HG03108 (cell line): ENCODE measurements around the gene TSPAN14.
"Not testable (repeated sequence)": the region's sequence is repeated elsewhere in the genome, so short reads cannot be mapped to it uniquely, and the experiment has no call there.

ENCODE experiments used
- ATAC-seq: cut with Tn5 transposase; IDR thresholded peaks from one replicate; pipeline ENCODE4 v1.9.1; 2021; ENCODE audit warnings: moderate library complexity; ENCODE audit not compliant: unreplicated experiment

Gene TSPAN14

DNA sequence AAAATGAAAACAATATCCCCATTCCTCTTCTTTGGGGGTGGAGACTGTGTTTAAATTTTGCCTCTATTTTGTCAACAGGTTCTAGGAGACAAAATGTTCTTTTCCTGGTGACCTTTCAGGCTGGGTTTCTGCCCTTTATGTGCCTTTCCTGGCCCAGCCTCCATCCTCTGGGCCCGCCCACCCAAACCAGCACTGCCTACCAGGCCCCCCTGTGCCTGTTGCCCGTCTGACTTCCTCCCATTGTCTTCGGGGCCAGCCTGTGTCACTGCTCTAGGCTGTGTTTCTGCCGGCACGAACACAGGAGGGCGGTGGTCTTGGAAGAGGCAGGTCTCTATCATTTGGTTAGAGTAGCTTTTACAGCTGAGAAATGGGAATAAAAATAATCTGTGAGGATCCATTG is 13.9 kb downstream of the TSPAN14 start:
- ATAC-seq = no peak

DNA sequence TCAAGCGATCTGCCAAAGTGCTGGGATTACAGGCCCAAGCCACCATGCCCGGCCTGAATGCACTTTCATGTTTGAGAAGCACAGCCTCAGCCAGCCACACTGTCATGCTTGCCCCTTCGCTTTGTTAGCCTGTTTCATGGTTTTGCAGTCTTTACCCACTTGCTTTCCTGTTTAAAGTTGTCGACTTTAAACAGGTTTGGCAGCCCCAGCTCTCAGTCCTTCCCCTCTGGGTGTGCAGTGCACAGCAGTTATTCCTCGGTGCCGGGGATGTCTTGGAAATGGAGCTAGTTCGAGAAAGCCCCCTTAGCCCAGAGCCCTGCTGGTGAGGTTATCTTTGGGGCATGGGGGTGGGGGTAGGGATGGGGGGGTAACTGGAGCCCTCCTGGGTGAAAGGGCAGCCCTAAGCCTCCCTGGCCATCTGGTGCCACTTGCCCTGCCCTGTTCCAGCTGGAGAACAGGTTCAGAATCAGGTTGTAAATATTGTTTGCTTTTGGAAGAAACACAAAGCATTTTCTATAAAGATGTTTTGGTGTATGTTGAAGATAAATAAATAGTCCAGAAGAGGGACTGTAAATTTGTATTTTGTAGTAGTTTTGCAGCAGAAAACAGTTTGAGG is 14.8 kb downstream of the TSPAN14 start:
- ATAC-seq = no peak

DNA sequence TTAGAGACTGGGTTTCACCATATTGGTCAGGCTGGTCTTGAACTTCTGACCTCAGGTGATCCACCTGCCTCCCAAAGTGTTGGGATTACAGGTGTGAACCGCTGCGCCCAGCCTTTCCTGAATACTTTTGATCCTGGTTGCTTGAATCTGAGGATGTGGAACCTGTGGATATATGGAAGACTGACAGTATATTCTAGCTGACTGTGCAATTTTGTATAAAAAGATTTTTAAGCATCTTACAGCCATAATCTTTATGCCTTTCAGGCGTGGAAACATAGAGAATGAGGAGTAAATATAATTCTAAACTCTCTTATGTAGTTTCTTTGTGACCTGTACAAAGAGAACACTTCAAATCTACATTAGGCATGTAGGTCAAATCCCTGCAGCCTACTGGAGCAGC is 16.2 kb downstream of the TSPAN14 start:
- no peak for ATAC-seq

DNA sequence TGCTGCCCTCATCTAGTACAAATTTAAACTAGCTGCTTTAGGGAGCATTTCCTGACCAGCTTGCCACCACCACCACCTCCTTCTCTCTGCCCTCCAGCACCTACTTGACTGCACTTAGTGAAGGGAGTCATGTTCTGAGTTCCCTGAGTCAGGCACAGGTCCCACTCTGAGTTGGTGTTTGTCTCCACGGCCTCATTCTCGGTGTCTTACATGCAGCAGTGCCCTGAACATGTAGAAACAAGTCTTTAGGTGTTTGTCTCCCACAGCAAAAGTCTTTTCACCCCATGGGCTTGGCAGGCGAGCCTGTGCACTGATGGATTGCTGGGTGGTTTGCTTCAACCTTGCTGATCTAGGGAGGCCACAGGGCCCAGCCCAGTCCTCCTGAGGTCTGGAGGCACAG is 16.9 kb downstream of the TSPAN14 start:
- ATAC-seq = no peak

DNA sequence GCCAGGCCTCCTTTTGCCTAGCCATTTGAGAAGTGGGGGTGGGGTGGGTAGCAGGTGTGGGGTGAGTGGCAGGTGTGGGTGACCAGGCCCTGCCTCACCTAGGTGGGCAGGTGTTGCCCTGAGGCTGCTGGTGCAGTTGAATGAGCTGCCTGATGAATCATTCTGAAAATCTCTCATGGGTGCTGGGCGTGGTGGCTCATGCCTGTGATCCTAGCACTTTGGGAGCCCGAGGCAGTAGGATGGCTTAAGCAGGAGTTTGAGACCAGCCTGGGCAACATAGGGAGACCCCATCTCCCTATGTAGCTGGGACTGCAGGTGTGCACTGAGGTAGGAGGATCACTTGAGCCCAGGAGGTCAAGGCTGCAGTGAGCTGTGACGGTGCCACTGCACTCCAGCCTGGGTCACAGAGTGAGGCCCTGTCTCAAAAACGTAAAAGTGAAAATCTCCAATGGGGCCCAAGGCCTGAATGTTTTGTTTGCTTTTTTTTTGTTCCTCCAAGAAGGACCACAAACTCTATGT is 17.7 kb downstream of the TSPAN14 start:
- peak; percentile 51 for ATAC-seq

DNA sequence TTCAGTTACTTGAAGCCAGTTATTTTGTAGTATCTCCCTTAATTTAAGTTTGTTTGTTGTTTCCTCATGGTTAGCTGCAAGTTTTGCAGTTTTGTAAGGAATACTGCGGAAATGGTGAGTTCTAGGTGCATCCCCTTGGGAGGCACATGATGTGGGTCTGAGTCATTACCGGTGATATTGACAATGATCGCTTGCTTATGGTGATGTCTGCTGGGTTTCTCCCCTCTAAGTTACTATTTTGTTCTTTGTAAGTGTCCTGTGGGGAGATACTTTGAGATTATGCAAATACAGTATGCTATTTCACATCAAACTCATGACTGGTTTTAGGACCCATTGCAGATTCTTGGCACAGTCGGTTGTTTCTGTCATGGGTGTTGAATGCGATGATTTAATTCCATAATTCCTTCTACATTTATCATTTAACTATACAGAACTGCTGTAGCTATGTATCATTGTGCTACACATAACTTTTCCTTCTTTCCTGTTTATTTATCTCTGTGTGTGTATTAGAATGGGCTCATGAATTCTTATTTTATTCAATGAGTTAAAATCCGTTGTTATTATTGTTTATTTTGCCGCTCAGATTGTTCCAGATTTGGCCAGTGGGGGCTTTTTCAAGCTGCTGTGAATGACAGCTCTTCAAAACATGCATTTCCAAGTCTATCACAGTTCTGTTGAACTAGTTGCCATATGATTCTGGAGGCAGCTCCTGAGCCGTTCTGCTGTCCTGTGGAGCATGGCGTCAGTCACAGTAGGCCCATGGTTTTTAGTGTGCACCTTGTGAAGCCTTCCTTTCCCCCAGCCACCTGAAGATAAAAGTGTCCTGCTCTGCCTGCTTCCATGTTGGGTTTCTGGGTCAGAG is 18.4 kb downstream of the TSPAN14 start:
- peak; percentile 91 for ATAC-seq

DNA sequence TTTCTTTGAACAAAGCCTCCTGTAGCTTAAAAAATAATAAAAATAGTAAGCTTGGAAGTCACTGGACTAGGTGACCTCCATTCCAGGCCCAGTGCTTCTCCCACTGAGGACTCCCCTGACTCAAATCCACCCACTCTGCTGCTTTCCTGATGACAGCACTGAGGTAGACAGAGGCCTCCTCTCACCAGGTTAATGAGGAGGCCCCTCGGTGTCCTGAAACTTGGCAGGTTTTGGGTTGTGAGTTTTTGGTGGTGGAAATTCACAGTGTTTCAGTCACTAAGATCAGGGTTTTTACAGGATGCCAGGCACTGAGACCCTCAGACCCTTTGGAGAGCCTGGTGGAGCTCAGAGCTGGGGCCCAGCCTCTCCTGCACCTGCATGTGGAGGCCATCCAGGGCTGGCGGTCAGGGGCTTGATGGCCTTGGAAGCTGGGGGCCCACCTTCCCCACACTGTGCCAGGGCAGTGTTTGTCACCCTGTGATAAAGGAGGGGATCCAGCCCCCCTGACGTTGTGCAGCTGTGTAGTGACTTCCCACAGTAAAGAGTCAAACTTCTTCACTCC is 19.1 kb downstream of the TSPAN14 start:
- no peak for ATAC-seq

DNA sequence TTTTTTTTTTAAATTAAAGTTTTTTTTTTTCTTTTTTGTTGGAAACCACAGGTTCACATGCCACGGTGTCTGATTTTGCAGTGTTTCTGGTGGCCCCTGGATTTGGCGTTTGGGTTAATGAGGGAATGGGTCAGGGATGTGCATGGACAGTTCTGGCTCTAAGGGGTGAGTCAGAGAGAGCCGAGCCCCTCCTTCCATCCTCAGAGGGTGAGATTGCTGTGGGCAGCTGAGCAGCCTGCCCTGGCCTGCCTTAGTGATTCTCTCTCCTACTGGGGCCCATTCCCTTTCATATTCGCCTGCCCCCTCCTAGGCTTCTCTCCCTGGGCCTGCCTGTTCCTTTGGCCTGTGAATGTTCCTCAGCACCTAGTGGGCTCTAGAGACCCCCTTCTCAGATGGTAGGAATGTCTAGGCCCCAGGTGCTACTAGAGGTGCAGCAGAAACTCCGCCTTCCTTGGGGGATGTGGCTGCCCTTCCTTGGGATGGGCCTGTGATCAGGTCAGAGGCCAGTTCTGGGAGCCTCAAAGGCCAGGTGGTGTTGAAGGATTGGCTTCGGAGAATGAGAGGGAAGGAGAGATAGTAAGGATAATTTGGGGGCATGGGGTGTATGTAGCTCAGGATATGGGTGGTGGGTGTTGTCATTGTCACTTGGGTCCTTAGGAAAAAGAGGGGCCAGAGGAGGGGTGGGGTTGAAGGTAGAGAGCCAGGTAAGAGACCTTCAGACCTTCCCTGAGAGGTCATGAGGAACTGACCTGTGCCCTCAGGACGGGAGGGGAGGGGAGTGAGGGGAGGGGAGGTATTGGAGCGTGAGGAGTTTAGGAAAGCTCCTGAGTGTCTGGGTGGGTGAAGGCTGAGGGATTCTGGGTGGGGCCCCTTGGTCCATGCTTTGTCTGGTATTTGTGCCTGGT is 19.8 kb downstream of the TSPAN14 start:
- no peak for ATAC-seq

DNA sequence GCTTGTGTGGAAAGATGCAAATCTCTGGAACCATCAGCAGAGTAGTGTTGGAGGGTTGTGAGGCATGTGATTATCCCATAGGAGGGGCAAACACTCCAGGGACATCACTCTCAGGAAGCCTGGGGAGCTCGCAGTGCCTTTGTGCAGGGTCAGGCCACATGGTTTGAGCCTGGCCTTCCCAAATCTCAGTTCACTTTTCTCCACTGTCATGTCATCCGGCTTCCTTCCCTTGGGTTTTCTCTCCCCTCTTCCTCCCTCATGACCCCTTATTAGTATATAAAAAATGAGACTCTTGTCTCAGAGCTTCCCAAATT is 20.4 kb downstream of the TSPAN14 start:
- ATAC-seq = no peak

DNA sequence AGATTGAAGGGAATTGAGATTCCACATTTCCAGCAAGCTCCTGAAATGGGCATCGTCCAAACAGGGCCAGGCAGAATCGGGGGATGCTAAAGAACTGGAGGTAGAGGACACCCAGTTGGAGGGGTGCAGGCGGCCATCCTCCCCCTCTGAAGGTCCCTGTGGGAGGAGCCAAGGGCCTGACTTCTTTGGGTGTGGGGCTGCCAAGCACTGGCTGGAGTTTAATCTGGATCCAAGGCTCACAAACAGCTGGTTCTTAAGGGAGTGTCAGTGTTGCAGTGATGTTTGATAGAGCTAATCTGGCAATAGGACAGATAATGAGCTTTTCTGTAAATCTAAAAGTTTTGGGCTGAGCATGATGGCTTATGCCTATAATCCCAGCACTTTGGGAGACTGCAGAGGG is 20.8 kb downstream of the TSPAN14 start:
- no peak for ATAC-seq

DNA sequence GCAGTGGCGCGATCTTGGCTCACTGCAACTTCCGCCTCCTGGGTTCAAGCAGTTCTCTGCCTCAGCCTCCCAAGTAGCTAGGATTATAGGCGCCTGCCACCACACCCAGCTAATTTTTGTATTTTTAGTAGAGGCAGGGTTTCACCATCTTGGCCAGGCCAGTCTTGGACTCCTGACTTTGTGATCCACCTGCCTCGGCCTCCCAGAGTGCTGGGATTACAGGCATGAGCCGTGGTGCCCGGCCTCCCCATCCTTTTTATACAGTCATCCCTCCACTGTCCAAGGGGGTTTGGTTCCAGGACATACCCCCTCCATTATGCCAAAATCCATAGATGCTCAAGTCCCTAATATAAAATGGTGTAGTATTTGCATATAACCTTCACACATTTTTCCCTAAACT is 21.5 kb downstream of the TSPAN14 start:
- not testable (repeated sequence) for ATAC-seq

DNA sequence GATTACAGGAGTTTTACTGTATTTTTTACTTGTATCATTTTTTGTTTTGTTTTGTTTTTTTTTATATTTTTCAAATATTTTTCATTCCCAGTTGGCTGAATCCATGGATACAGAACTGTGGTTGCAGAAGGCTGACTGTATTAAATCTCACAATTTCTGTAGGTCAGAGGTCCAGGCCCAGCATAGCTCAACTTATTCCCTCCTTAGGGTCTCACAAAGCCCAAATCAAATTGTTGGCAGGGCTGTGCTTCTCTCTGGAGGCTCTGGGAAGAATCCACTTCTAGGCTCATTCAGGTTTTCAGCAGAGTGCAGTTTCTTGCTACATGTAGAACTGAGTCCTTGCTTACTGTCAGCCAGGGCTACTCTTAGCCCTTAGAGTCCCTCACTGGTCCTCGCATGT is 22.6 kb downstream of the TSPAN14 start:
- ATAC-seq = no peak

DNA sequence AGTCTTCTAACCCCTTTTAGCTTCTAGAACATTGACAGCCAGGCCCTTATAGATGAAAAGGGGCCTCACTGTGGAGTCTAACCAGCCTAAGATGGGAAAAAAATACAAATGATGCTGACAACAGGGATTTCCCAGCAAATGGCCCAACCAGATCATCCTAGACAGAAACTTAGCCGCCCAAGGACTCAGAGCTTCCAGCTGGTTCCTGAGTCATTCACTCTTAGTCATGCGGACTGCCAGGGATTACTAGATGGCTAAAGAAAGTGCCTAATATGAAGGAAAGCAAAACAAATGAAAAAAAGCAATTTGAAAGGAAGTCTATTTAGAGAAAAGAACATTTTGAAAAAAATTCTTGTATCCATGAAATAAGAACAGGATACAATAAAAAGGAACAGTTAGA is 23.7 kb downstream of the TSPAN14 start:
- no peak for ATAC-seq

DNA sequence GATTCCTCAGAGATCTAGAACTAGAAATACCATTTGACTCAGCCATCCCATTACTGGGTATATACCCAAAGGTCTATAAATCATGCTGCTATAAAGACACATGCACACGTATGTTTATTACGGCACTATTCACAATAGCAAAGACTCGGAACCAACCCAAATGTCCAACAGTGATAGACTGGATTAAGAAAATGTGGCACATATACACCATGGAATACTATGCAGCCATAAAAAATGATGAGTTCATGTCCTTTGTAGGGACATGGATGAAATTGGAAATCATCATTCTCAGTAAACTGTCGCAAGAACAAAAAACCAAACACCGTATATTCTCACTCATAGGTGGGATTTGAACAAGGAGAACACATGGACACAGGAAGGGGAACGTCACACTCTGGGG is 26.3 kb downstream of the TSPAN14 start:
- not testable (repeated sequence) for ATAC-seq

DNA sequence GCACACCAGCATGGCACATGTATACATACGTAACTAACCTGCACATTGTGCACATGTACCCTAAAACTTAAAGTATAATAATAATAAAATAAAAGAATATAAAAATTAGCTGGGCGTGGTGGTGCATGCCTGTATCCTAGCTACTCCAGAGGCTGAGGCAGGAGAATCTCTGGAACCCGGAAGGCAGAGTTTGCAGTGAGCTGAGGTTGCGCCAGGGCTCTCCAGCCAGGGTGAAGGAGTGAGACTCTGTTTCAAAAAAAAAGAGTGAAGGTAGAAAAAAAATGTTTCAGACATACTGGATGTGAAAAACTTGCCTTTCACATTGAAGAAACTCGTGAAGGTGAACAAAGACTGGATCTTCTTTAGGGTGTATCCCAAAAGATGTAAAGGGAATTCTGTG is 26.7 kb downstream of the TSPAN14 start:
- ATAC-seq = no peak

DNA sequence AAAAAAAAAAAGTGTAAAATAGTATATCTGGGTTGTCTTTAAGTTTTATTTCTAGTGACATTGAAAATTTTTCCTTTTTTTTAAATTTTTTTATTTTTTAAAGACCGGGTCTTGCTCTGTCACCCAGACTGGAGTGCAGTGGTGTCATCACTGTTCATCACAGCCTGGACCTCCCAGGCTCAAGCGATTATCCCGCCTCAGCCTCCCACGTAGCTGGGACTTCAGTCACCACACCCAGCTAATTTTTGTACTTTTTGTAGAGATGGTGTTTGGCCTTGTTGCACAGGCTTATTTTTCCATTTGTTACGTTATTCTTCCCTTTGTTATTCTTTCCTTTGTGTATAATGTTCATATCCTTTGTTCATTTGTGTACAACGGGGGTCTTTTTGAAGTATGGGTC is 30.1 kb downstream of the TSPAN14 start:
- no peak for ATAC-seq

DNA sequence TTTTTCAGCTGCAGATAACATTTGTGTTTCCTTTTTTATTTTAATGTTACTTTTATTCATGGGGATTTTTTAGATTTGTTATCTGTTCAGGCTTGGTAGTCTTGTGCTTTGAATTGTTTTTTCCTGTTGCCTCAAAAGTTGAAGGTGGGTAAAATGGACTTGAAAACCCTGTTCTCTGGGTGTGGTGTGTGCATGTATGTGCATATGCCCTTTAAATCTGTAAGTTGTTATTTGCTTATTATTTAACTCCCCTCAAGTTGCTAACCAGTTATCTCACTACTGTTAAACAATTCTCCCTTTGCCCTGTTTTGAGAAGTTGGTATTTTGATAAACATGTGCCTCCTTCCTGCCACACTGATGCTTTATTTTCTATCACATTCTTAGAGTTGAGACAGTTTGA is 30.6 kb downstream of the TSPAN14 start:
- ATAC-seq = no peak

DNA sequence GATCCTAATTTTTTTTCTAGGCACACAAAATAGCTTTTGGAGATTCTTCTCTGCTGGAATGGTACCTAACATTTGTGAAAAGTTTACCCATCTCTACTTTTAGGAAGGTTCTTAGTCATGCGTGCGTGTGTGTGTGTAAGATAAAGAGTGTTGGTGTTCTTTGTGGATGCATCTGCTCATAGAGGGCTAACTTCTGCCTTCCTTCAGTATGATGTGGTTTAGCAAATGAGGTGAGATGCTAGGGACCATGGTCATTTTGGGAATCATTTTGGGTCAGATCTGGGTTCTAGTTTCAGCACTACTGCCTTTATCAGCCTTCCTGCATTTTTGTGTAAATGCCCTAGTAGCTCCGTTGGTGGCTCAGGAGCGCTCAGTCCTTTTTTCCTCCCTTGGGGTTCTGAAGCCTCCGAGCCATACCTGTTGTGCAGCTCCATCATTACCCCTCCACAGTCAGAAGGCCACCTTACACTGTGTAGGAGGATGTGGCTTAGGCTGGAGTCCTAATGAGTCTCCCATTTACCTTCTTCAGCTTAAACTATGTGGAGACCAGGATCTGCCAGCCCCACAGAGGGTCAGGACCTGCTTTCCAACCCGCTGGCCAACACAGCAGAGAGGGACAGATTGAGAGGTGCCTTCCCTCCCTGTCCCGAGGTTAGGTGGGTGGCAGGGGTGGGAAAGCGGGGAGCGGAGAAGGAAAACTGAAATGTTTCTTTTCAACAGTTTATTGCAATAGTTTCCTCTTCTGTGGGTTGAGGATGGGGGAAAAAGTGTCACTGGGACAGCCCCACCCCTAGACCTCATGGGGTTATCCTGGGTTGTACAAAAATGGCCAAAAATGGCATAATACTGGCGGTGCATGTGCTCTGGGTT is 31.2 kb downstream of the TSPAN14 start:
- ATAC-seq = no peak

DNA sequence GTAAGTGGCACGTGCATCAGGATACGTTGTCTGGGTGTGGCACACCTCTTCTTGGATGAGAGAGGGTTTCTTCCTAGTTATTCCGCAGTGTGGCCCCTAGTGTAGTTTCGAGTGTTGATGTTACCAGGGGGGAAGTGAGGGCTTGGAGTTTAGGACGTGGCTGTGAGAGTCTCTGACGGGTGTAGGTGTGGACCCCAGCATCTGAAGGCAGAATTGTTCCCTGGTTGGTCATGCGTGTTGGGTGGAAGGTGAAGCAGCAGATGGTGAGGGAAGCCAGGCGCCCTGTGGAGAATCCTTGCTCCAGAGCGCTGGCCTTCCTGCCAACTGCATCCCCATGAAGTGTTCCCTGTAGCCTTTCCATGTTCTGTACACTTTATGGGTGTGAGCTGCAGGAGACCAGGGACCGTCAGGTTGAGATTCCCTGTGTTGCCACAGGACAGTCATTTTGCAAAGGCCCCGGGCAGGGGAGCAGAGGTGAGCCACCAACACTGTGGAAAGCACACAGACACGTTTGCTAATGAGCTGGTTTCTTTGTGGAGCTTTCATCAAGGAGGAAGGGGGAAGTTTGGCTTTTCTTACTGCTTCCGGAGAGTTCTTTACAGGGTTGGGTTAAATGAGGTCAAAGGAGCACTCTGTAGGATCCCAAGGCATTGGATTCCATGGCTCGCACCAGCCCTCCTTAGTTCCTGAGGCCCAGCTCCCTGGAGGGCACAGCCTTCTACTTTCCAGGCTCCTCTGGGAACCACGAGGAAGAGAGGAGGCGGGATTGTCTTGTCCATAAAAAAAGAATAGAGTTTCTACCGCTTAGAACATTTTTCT is 32.0 kb downstream of the TSPAN14 start:
- no peak for ATAC-seq
